CD4-positive, alpha-beta T cell treated with Interleukin-12 subunit alpha and Interleukin-12 subunit beta, for 1 hour (primary cell): ENCODE data around the gene UBL4B.
"Not testable (repeated sequence)": the region's sequence is repeated elsewhere in the genome, so short reads cannot be mapped to it uniquely, and the experiment has no call there.

Experiments
- DNase-seq: peaks from one replicate; pipeline ENCODE4 v3.0.0-alpha.2; 2020

UBL4B gene

GRCh38 chr1:110112143-110112542 lies at the start of gene UBL4B:
UBL4B (plus strand) TSS chr1:110112443; CDS start chr1:110112535, 92 bp downstream.
- no peak for DNase-seq

GRCh38 chr1:110062612-110063011 lies 49.6 kb upstream of the UBL4B start:
- no peak for DNase-seq

- DNase-seq = no peak
Observed at GRCh38 chr1:110063781-110064180, 48.5 kb upstream of the UBL4B start.

GRCh38 chr1:110064576-110065337 lies 47.5 kb upstream of the UBL4B start:
- no peak for DNase-seq

GRCh38 chr1:110065841-110066240 lies 46.4 kb upstream of the UBL4B start:
- DNase-seq = no peak

GRCh38 chr1:110067479-110067892 lies 44.8 kb upstream of the UBL4B start:
- no peak for DNase-seq

- no peak for DNase-seq
Observed at GRCh38 chr1:110067893-110068645, 44.2 kb upstream of the UBL4B start.

GRCh38 chr1:110068646-110069403 lies 43.4 kb upstream of the UBL4B start:
- DNase-seq = peak; percentile 17

GRCh38 chr1:110069404-110070281 lies 42.6 kb upstream of the UBL4B start:
- no peak for DNase-seq

- no peak for DNase-seq
Observed at GRCh38 chr1:110070282-110070669, 42.0 kb upstream of the UBL4B start.

GRCh38 chr1:110070671-110071242 lies 41.5 kb upstream of the UBL4B start, which contains the start of gene ALX3:
ALX3 (minus strand) TSS chr1:110070672; CDS start chr1:110070612, 60 bp downstream.
- DNase-seq = no peak

GRCh38 chr1:110074166-110074565 lies 38.1 kb upstream of the UBL4B start:
- no peak for DNase-seq

GRCh38 chr1:110076789-110077500 lies 35.3 kb upstream of the UBL4B start:
- no peak for DNase-seq

- not testable (repeated sequence) for DNase-seq
Observed at GRCh38 chr1:110079995-110080394, 32.2 kb upstream of the UBL4B start.

GRCh38 chr1:110081061-110081460 lies 31.2 kb upstream of the UBL4B start:
- no peak for DNase-seq

GRCh38 chr1:110082477-110082876 lies 29.8 kb upstream of the UBL4B start:
- no peak for DNase-seq

GRCh38 chr1:110083061-110083865 lies 29.0 kb upstream of the UBL4B start:
- no peak for DNase-seq

- no peak for DNase-seq
Observed at GRCh38 chr1:110083866-110084226, 28.4 kb upstream of the UBL4B start.

GRCh38 chr1:110084227-110085078 lies 27.8 kb upstream of the UBL4B start:
- peak; percentile 22 for DNase-seq
